Mononuclear cell (primary cell): Measurements from ENCODE around the gene KRTAP2-2. TPM values are rescaled to one million over a fixed set of nuclear protein-coding genes. Genes with fewer than 3 reads are reported as not detected.
"Not testable (repeated sequence)": the region's sequence is repeated elsewhere in the genome, so short reads cannot be mapped to it uniquely, and the experiment has no call there.

Experiments
- H3K27me3 ChIP-seq: 2 replicates; pipeline ENCODE4 v1.6.0; 2011; ENCODE audit warnings: low read length, control low read depth; ENCODE audit not compliant: insufficient read depth
- H3K4me1 ChIP-seq: 2 replicates; pipeline ENCODE4 v1.5.1; 2011; ENCODE audit warnings: mild to moderate bottlenecking, low read length, control low read depth; ENCODE audit not compliant: insufficient read depth
- H3K4me3 ChIP-seq: 2 replicates; pipeline ENCODE4 v1.5.1; 2011; ENCODE audit warnings: mild to moderate bottlenecking, low read length, moderate library complexity
- H3K9me3 ChIP-seq: 2 replicates; pipeline ENCODE4 v1.5.1; 2011; ENCODE audit warnings: low read depth, mild to moderate bottlenecking, control low read depth, low read length
- total RNA-seq: library from RNA; depleted of rRNA; stranded (reverse); fragments of >200 nt; gene quantifications from one replicate; pipeline ENCODE4 v1.2.3, GENCODE V29; 2012

Gene KRTAP2-2
- total RNA-seq, 1 donor: not detected

GRCh38 chr17:41071606-41072360, 16.8 kb upstream of the KRTAP2-2 start:
- H3K9me3 ChIP-seq: no peaks in the 10 kb centered on the region
- no peaks in the 10 kb centered on the region for H3K27me3 ChIP-seq
- H3K4me3 ChIP-seq: no peak overlapping the region
- H3K4me1 ChIP-seq: no peaks in the 10 kb centered on the region

- Histone ChIP-seq H3K27me3 (no peaks in the 10 kb centered on the region), H3K4me3 (no peak overlapping the region), H3K9me3 (no peaks in the 10 kb centered on the region), H3K4me1 (no peaks in the 10 kb centered on the region)
Observed at GRCh38 chr17:41069031-41069430, 14.0 kb upstream of the KRTAP2-2 start.

DNA sequence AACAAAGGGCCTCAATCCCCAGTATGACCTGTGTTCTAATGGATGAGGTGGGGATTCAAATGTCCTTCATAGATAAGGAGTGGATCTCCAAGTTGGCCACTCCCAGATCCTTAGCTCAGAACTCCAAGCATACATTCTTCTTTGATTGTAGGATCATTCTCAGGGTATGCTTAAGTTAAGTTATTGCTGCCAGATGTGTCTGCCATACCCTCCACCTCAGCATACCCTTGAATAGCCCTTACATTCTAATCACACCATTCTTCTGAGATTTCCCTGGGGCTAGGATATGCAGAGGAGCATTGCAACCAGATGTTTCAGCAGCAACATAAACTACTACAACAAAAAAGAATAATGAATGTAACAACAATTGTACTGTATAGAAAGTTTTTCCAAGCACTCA, 12.3 kb upstream of the KRTAP2-2 start:
- H3K4me1 ChIP-seq: no peaks in the 10 kb centered on the region
- peaks cover 7% of the 10 kb centered on the region for H3K27me3 ChIP-seq
- no peak overlapping the region for H3K4me3 ChIP-seq
- no peaks in the 10 kb centered on the region for H3K9me3 ChIP-seq

GRCh38 chr17:41065829-41066624, 11.0 kb upstream of the KRTAP2-2 start, which contains the start of gene KRTAP2-4:
TSS of gene KRTAP2-4 (minus strand) at chr17:41065879. CDS start at chr17:41065845, 34 bp downstream.
- H3K27me3 ChIP-seq: peaks cover 15% of the 10 kb centered on the region
- no peak within 1 kb of the TSS for H3K4me3 ChIP-seq

GRCh38 chr17:41065016-41065689, 10.1 kb upstream of the KRTAP2-2 start:
- peaks cover 20% of the 10 kb centered on the region for H3K27me3 ChIP-seq
- H3K4me3 ChIP-seq, H3K4me1 ChIP-seq, H3K9me3 ChIP-seq: not testable (repeated sequence)

More at GRCh38 chr17:41065829-41066624, 11.0 kb upstream of the KRTAP2-2 start, which contains the start of gene KRTAP2-4:
- Histone ChIP-seq H3K9me3 (no peaks in the 10 kb centered on the region), H3K4me1 (no peaks in the 10 kb centered on the region)

GRCh38 chr17:41064301-41064700, 9.3 kb upstream of the KRTAP2-2 start:
- Histone ChIP-seq H3K4me1 (no peaks in the 10 kb centered on the region), H3K9me3 (no peaks in the 10 kb centered on the region), H3K27me3 (peaks cover 22% of the 10 kb centered on the region), H3K4me3 (no peak overlapping the region)

DNA sequence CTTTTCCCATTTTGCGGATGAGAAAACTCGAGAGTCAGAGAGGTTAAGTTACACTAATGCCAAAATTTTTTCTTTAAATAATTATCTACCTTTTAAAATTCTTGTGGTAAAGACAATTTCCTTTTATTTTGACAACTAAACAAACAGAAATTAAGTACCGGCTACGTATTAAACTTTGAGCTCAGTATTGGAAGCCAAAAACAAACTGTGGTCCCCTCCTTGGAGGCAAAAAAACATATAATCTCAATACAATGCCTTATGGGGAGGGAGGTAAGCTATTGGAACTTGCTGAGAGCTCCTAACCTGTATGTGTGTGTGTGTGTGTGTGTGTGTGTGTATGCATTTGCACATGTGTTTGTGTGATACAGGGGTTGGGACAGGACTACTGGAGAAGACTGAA, 8.4 kb upstream of the KRTAP2-2 start:
- no peaks in the 10 kb centered on the region for H3K4me1 ChIP-seq
- H3K27me3 ChIP-seq: peaks cover 25% of the 10 kb centered on the region
- no peaks in the 10 kb centered on the region for H3K9me3 ChIP-seq
- no peak overlapping the region for H3K4me3 ChIP-seq

- peaks cover 30% of the 10 kb centered on the region for H3K27me3 ChIP-seq
- no peak overlapping the region for H3K4me3 ChIP-seq
- H3K4me1 ChIP-seq: no peaks in the 10 kb centered on the region
- no peaks in the 10 kb centered on the region for H3K9me3 ChIP-seq
Observed at GRCh38 chr17:41061964-41062363, 6.9 kb upstream of the KRTAP2-2 start.

DNA sequence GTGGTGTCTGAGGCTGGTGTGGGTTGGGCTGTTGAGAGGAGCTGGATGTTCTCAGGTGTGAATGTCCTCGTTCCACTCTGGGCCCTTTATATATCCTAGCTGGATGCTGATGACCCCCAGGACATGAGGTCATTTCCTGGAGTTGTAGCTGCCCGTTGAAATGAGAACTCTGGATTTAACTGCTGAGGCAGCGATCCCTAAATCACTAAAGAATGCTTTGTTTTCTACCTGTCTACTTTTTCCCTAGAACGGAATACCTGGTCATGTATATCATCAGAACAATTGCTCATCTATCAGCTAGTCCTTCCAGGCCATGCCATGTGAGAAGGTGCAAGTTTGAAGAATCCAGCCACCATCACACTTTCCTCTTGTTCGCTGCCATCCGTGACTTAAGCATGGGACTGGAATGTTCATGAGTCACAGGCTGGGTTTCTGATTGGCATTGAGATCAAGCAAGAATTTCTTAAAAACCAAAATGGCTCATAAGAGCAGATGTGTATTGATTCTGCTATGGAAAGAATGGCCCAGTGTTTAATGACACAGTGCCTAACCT, 5.1 kb upstream of the KRTAP2-2 start, which contains the start of gene KRTAP2-3:
TSS of gene KRTAP2-3 (minus strand) at position 63 of the 553 bp plus-strand sequence. CDS start 64 bp downstream, outside the sequence.
- Histone ChIP-seq H3K27me3 (peaks cover 30% of the 10 kb centered on the region), H3K4me1 (no peaks in the 10 kb centered on the region), H3K4me3 (no peak within 1 kb of the TSS), H3K9me3 (no peaks in the 10 kb centered on the region)

DNA sequence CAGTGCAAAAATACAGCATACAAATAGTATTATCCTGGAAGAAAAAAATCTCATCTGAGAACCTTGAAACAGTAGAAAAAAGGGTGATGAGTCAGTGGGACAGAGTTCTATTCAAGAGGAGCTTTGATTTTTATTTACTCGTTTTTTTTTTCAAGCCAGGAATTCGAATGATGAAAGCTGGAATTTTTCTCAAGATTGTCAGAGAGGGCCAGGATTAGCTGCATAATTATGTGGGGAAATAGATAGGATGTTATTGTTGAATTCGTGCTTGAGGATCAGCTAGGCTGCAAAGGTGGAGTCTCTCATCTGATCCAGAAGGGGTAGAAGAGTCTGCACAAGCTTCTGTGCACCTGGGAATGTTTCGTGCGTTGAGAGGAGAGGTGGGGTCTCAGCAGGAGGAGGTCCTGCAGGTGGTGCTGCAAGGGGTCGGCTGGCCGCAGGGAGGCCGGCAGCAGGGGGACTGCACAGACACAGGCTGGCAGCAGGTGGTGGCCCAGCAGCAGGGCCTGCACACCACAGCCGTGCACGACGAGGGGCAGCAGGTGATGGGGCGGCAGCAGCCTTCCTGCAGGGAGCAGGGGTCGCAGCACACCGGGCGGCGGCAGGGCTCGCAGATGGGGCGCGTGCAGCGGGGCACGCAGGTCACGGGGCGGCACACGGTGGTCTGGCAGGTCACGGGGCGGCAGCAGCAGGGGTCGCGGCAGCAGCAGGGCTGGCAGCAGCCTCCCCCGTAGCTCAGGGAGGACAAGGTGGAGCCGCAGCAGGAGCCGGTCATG, 4.4 kb upstream of the KRTAP2-2 start:
- not testable (repeated sequence) for H3K4me1 ChIP-seq

GRCh38 chr17:41058741-41059140, 3.7 kb upstream of the KRTAP2-2 start:
- H3K4me3 ChIP-seq: no peak overlapping the region
- H3K4me1 ChIP-seq: no peaks in the 10 kb centered on the region
- no peaks in the 10 kb centered on the region for H3K9me3 ChIP-seq
- peaks cover 30% of the 10 kb centered on the region for H3K27me3 ChIP-seq

More for the DNA sequence above, 4.4 kb upstream of the KRTAP2-2 start:
- H3K4me3 ChIP-seq, H3K9me3 ChIP-seq: not testable (repeated sequence)
- peaks cover 30% of the 10 kb centered on the region for H3K27me3 ChIP-seq

DNA sequence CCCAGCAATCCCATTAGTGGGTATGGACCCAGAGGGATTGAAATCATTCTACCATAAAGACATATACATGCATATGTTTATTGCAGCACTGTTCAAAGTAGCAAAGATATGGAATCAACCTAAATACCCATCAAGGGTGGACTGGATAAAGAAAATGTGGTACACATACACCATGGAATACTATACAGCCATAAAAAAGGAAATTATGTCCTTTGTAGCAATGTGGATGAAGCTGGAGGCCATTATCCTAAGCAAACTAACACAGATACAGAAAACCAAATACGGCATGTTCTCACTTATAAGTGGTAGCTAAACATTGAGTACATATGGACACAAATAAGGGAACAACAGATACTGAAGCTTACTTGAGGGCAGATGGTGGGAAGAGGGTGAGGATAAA, 2.5 kb upstream of the KRTAP2-2 start:
- Histone ChIP-seq H3K27me3 (peaks cover 26% of the 10 kb centered on the region), H3K4me1 (no peaks in the 10 kb centered on the region), H3K4me3 (no peak overlapping the region), H3K9me3 (no peaks in the 10 kb centered on the region)

DNA sequence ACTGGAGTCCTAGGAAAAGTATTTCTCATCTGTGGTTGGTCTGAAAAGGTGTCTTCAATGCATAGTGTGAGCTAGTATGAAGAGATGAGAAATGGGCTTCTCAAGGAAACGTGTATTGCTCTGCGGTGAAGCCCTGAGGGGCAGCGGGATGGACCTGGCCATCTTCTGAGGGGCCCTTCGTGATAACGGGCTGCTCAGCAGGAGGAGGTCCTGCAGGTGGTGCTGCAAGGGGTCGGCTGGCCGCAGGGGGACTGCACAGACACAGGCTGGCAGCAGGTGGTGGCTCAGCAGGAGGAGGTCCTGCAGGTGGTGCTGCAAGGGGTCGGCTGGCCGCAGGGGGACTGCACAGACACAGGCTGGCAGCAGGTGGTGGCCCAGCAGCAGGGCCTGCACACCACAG, 474 bp downstream of the KRTAP2-2 start:
- not testable (repeated sequence) for H3K4me1 ChIP-seq, H3K27me3 ChIP-seq, H3K4me3 ChIP-seq, H3K9me3 ChIP-seq

GRCh38 chr17:41054025-41054424, 1.0 kb downstream of the KRTAP2-2 start:
- Histone ChIP-seq H3K4me1 (no peaks in the 10 kb centered on the region), H3K27me3 (peaks cover 8% of the 10 kb centered on the region), H3K4me3 (no peak overlapping the region), H3K9me3 (no peaks in the 10 kb centered on the region)
